NCI-H82 treated with DMSO at 0.1 percent for 48 hours (cell line): ENCODE measurements around the gene SFI1.
"Not testable (repeated sequence)": the region's sequence is repeated elsewhere in the genome, so short reads cannot be mapped to it uniquely, and the experiment has no call there.

Experiments used
- DNase-seq: peaks from one replicate; lab custom pipeline; 2025; ENCODE audit not compliant: unreplicated experiment; lab: John Stamatoyannopoulos, UW

The SFI1 gene, protein sequence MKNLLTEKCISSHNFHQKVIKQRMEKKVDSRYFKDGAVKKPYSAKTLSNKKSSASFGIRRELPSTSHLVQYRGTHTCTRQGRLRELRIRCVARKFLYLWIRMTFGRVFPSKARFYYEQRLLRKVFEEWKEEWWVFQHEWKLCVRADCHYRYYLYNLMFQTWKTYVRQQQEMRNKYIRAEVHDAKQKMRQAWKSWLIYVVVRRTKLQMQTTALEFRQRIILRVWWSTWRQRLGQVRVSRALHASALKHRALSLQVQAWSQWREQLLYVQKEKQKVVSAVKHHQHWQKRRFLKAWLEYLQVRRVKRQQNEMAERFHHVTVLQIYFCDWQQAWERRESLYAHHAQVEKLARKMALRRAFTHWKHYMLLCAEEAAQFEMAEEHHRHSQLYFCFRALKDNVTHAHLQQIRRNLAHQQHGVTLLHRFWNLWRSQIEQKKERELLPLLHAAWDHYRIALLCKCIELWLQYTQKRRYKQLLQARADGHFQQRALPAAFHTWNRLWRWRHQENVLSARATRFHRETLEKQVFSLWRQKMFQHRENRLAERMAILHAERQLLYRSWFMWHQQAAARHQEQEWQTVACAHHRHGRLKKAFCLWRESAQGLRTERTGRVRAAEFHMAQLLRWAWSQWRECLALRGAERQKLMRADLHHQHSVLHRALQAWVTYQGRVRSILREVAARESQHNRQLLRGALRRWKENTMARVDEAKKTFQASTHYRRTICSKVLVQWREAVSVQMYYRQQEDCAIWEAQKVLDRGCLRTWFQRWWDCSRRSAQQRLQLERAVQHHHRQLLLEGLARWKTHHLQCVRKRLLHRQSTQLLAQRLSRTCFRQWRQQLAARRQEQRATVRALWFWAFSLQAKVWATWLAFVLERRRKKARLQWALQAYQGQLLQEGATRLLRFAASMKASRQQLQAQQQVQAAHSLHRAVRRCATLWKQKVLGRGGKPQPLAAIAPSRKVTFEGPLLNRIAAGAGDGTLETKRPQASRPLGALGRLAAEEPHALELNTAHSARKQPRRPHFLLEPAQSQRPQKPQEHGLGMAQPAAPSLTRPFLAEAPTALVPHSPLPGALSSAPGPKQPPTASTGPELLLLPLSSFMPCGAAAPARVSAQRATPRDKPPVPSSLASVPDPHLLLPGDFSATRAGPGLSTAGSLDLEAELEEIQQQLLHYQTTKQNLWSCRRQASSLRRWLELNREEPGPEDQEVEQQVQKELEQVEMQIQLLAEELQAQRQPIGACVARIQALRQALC

DNA sequence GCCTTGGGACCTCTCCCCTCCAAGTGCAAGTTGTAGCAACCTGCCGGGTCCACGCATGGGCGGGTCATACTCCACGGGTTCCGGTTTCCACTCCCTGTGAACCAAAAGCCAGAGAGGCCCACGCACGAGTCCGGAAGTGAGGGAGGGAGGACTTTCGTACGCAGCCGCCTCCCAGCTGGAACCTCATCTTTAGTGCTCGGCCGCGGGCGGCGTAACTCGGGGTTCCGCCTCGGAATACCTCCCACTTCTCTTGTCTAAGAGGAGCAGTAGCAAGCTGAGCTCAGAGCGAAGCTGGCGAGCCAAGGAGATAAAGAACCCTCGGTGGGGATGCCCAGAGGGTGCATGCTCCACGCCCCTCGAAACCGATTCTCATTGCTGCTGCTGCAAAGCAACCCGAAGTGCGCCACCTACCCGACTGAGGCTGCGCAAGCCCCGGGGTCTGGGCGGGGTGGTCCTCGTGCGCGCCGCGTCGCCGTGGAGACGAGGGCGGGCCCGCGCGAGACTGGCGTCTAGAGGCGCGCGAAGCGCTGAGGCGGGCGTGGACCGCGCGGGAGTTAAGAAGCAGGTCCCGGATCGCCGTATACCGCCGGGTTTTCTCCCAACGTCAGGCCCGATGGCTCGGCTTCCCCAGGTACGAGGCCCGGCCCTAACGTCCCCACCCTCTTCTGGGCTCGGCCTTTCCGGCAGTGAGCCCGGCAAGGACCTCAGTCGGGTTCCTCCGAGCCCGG is at the start of gene SFI1:
Gene SFI1 (plus strand): TSS at position 530 of the 728 bp plus-strand sequence. CDS start 11,749 bp downstream, outside the sequence.
- DNase-seq = peak; percentile 46

DNA sequence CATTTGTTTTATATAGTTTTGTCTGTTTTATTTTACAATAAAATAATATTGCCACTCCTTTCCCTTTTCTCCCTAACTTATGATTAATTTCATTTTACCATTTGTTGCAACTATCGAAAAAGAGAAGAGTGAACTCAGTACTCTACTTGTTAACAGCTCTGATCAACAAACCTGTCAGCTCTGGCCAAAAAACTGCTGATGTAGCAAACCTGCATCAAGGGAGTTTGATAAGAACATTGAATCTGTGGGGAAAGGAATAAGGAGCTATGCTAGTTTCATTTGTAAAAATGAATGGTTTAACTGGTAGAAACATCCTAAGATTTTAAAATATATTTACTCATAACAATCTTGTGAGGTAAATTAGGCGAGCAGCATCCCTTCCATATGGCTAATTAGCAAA is 49.6 kb upstream of the SFI1 start:
- no peak for DNase-seq

GRCh38 chr22:31447337-31447736 is 49.0 kb upstream of the SFI1 start:
- DNase-seq = no peak

- no peak for DNase-seq
Observed at GRCh38 chr22:31448382-31448781, 48.0 kb upstream of the SFI1 start.

DNA sequence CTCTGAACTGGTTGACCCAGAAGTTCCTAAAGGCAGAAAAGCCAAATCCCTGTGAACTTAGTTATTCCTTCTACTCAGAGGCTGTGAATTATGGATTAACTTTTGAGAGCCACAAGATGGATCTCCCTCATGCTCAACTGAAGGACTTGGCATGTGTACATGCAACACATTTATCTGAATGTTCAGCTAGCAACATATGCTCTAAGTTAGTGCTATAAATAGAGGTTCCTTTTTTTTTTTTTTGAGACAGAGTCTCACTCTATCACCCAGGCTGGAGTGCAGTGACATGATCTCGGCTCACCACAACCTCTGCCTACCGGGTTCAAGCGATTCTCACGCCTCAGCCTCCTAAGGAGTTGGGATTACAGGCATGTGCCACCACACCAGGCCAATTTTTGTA is 46.8 kb upstream of the SFI1 start:
- no peak for DNase-seq

DNA sequence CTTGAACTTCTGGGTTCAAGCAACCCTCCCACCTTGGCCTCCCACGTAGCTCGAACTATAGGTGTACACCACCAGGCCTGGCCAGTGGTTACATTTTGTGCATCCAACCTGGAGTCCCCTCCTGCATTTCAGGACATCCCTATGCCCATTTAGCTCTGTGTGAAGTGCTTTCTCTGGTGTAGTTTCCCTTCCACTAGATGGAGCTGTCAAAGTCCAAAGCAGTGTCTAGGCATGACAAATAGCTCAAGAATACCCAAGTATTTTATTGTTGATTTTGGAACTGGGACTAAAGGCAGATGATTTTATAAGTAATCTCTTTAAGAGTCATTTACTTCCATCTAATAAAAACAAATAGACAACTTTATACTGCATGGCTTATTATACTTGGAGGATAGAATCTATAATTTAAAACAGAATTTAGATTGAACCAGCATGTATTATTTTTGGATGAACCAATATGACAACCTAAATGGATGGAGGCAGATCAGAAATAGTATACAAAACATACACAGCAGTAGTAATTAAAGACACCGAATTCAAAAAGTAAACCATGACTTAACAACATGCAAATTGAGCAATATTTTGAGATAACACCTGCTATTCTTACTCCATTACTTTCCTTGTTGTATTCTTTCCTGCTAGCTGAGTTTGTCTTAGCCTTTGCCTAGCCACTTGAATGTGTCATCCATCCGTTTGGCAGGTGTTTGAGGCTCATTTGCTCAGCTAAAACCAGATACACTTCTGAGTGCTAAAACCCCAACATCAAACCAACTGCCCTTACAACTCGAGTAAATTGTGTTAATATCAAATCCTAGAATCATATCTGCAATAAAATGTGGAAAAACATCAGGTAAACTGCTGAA is 44.4 kb upstream of the SFI1 start:
- DNase-seq = no peak

DNA sequence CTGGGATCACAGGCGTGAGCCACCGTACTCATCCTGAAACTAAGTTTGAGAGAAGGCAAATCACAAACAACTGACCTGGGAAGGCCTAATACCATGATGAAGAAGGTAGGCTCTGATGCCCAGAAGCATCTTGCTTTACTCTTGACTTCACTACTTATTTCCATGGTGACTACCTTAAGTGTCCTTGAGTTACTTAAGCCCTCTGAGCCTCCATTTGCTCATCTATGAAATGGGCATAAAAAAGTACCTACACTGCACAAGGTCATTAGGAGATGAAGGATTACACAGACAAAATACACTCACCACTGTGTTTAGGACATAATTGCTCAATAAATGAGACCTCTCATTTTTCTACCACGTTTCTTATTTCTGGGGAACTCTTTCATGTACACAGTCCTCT is 34.6 kb upstream of the SFI1 start:
- DNase-seq = no peak

DNA sequence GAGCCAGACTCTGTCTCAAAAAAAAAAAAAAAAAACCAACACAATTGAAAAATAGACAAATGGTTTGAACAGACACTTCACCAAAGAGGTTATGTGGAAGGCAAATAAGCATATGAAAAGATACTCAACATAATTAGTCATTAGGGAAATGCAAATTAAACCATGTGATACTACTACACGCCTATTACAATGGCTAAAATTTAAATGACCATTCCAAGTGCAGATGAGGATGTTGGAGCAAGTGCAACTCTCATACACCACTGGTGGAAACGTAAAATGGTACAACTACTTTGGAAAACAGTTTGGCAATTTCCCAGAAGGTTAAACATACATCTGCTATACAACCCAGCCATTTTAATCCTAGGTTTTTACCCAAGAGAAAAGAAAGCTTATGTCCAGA is 31.0 kb upstream of the SFI1 start:
- no peak for DNase-seq

GRCh38 chr22:31474743-31475142 is 21.6 kb upstream of the SFI1 start:
- DNase-seq = no peak

DNA sequence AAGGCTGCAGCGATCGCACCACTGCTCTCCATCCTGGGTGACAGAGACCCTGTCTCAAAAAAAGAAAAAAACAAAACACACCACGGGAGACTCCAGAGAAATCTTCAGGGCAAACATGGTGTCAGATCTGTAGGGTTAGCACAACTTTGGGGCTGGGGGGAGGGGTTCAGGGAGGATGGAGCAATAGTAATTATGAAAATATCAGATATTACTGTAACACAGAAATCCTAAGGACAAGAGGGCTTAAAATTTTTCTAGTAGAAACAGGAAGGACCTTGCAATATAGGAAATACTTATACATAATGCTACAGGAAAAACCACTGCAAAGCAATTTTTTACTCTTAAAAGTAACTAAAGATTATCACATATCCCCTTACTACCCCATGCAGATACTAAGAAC is 20.5 kb upstream of the SFI1 start:
- no peak for DNase-seq

- DNase-seq = no peak
Observed at GRCh38 chr22:31477329-31477728, 19.0 kb upstream of the SFI1 start.

GRCh38 chr22:31481129-31481528 is 15.2 kb upstream of the SFI1 start:
- DNase-seq = no peak

- DNase-seq = not testable (repeated sequence)
Observed at GRCh38 chr22:31482470-31482869, 13.9 kb upstream of the SFI1 start.

DNA sequence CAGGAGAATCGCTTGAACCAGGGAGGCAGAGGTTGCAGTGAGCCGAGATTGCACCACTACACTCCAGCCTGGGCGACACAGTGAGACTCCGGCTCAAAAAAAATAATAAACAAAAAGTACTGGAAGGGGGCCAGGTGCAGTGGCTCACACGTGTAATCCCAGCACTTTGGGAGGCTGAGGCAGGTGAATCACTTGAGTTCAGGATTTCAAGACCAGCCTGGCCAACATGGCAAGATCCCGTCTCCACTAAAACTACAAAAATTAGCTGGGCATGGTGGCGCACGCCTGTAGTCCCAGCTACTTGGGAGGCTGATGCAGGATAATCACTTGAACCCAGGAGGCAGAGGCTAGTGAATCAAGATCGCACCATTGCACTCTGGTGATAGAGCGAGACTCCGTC is 10.0 kb upstream of the SFI1 start:
- DNase-seq = not testable (repeated sequence)

- no peak for DNase-seq
Observed at GRCh38 chr22:31486951-31487350, 9.4 kb upstream of the SFI1 start.

DNA sequence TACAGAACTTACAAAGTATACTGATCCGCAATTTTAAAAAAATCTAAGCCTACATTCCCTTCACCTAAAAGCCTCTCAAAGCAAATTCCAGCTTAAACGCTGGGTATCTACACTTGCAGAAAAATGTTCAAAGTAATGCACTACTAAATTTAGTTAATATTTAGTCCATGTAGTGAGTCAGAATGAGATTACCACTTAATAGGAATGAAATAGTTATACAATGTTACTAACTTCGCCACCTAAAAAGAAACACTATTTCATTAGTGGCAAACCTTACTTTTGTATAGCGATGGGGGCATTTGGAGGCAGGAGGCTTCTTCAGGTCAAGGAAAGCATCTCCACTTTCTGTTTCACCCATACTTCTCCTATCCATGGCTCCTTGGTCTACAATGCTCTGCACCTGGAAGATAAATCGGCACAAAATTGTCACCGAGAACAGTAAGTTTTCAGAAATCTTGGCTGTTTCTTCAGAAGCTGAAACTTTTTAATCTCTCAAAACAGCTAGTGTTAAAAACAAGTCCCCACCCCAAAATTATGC is 7.9 kb upstream of the SFI1 start:
- no peak for DNase-seq

DNA sequence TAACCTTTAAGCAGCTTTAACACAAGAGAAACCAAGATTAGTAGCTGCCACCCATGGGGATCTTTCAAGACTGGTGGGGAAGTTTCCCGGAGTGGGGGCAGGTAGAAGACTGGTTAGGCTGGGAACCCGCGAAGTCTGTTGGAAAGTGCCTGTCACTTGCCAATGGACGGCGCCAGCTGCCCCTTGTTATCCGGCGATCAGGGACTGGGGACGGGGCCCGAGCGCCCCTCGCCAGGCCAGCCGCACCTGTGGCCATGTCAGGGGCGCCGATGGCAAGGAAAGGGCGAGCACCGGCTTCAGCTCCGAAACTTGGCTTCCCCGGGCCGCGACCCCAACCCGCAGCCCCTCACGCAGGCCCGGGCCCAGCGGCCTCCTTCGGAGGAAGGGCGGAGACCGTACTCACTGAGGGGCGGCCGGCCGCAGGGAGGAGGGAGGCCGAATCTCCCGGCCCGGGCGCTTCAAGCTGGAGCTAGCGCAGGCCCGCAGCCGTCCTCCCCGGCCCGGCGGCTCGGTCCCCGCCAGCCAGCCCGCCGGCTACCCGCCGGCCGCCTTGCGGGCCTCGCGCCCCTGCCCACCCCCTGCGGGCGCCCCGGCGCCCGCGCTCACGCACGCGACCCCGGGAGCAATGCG is 7.2 kb upstream of the SFI1 start:
- DNase-seq = no peak

GRCh38 chr22:31489632-31490495 is 6.5 kb upstream of the SFI1 start, which contains the start of gene EIF4ENIF1:
Gene EIF4ENIF1 (minus strand): TSS chr22:31489842. CDS start chr22:31488718, 1,124 bp downstream.
- peak; percentile 25 for DNase-seq
